Measurements from ENCODE around the gene SEC16A. TPM values are rescaled to one million over a fixed set of nuclear protein-coding genes. Genes with fewer than 3 reads are reported as not detected.
A peak's percentile ranks its signal among the peaks of the same experiment; 100 is the strongest.

SEC16A gene
- total and polyA plus RNA-seq, 4 donors: 21.7 to 96.1 (median 66.0) TPM

- H3K4me3 ChIP-seq (ENCODE audit: low read depth in 1 of 3, low read length in 3 of 3): no peak overlapping the region
- peaks cover 0 to 7% (median under 1%) of the 10 kb centered on the region in 4 donors for H3K4me1 ChIP-seq (ENCODE audit: control insufficient read depth in 4 of 4, insufficient read depth in 4 of 4, low read length in 3 of 4)
- peaks cover 8 to 34% (median 17%) of the 10 kb centered on the region in 4 donors for H3K36me3 ChIP-seq (ENCODE audit: control insufficient read depth in 4 of 4, insufficient read depth in 3 of 4, low read depth in 1 of 4, low read length in 3 of 4)
- WGBS: 80% methylated on average over 9 of the region's 9 CpGs
- H3K27ac ChIP-seq (ENCODE audit: low read depth in 1 of 2, low read length in 2 of 2): peak overlapping the region in 1 of 2 donors; percentile 28
- TF ChIP-seq FOXA1 (IDR thresholded peaks at IDR 0.05): no peak
- no peak for TF ChIP-seq HNF4G (IDR thresholded peaks at IDR 0.05)
- TF ChIP-seq ATF3 (IDR thresholded peaks at IDR 0.05): no peak
- TF ChIP-seq FOXA2 (IDR thresholded peaks at IDR 0.05): no peak
- no peak for TF ChIP-seq EGR1 (IDR thresholded peaks at IDR 0.05; ENCODE audit: low read depth in 2 of 2)
- TF ChIP-seq MAX (IDR thresholded peaks at IDR 0.05): no peak
- TF ChIP-seq CTCF (IDR thresholded peaks at IDR 0.05; ENCODE audit: low read depth, low read length, missing input control): no peak
- TF ChIP-seq ZBTB33 (IDR thresholded peaks at IDR 0.05): no peak
- no peak for TF ChIP-seq GABPA (IDR thresholded peaks at IDR 0.05 in 1 of 2, conservative IDR thresholded peaks at IDR 0.05 in 1 of 2)
- TF ChIP-seq NR2F2 (IDR thresholded peaks at IDR 0.05): no peak
- TF ChIP-seq TAF1 (conservative IDR thresholded peaks at IDR 0.05): no peak
- TF ChIP-seq HNF4A (conservative IDR thresholded peaks at IDR 0.05): no peak
- no peak for TF ChIP-seq YY1 (IDR thresholded peaks at IDR 0.05)
- no peak for TF ChIP-seq REST (IDR thresholded peaks at IDR 0.05)
- no peak for TF ChIP-seq RAD21 (IDR thresholded peaks at IDR 0.05)
- TF ChIP-seq RXRA (IDR thresholded peaks at IDR 0.05): no peak
- no peak for TF ChIP-seq SP1 (IDR thresholded peaks at IDR 0.05)
- no peak for TF ChIP-seq JUND (IDR thresholded peaks at IDR 0.05)
- H3K27me3 ChIP-seq (ENCODE audit: control insufficient read depth in 4 of 4, insufficient read depth in 4 of 4, low read length in 3 of 4): no peaks in the 10 kb centered on the region
- no peaks in the 10 kb centered on the region for H3K9me3 ChIP-seq (ENCODE audit: control insufficient read depth in 4 of 4, low read length in 3 of 4)
- H3K9ac ChIP-seq (ENCODE audit: low read depth in 1 of 2, low read length in 2 of 2): no peak overlapping the region
- no peak for DNase-seq (ENCODE audit: low spot score)
Observed at GRCh38 chr9:136494012-136494411, 11.2 kb upstream of the SEC16A start.

All from liver (tissue), 9 donors.